ENCODE results near the gene SLC40A1.

DNA sequence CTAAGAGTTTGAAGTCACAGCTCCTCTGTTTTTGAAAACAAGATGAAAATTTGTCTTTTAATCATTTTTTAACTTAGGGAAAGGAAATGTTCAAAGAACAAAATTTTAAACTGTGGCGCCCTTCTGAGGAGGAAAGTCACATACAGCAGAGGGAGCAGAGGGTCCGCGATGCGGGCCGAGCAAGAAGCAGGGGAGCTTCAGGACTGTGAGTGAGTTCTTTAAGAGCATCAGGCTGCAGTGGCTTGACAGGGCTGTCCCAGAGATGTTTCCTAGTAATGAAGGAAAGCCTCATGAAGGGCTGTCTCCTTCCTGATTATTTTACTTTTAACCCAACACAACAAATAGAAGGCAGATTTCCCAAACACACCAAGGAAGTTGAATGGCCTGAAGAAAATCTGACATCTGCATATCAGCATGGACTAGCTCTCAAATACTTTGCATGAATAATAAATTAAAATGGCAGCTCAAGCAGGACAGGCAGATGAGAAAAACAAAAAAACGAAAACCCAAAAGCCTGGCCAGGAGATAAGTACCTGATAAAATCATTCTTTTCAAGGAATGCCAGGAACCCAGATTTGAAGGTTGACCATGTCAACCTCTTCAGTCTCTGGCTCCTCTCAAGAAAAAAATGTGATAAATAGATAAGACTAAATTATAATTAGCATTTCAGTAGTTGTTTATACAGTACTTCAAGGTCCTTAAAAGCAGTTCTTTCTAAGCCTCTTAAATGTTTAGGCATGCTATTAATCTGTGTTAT lies 60.8 kb downstream of the SLC40A1 start:
- TF ChIP-seq, protein P1, sequence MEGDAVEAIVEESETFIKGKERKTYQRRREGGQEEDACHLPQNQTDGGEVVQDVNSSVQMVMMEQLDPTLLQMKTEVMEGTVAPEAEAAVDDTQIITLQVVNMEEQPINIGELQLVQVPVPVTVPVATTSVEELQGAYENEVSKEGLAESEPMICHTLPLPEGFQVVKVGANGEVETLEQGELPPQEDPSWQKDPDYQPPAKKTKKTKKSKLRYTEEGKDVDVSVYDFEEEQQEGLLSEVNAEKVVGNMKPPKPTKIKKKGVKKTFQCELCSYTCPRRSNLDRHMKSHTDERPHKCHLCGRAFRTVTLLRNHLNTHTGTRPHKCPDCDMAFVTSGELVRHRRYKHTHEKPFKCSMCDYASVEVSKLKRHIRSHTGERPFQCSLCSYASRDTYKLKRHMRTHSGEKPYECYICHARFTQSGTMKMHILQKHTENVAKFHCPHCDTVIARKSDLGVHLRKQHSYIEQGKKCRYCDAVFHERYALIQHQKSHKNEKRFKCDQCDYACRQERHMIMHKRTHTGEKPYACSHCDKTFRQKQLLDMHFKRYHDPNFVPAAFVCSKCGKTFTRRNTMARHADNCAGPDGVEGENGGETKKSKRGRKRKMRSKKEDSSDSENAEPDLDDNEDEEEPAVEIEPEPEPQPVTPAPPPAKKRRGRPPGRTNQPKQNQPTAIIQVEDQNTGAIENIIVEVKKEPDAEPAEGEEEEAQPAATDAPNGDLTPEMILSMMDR (conservative IDR thresholded peaks at IDR 0.05 in 1 of 2, IDR thresholded peaks at IDR 0.05 in 1 of 2; ENCODE audit: extremely low read depth in 1 of 2, insufficient read depth in 1 of 2, low read depth in 1 of 2, low read length in 2 of 2), result no peak
- no peak for TF ChIP-seq EZH2 (IDR thresholded peaks at IDR 0.05; ENCODE audit: borderline replicate concordance, low read length)
